Keratinocyte (primary cell): ENCODE measurements around the gene LZTR1. TPM values are rescaled to one million over a fixed set of nuclear protein-coding genes. Genes with fewer than 3 reads are reported as not detected.

Experiments
- DNase-seq: peaks from one replicate; pipeline ENCODE4 v3.0.0-alpha.2; 2011; ENCODE audit warnings: low read depth, missing footprints, low spot score
- FAIRE-seq: peaks from 2 replicates; lab custom pipeline; 2011; peaks lifted over from hg19 to GRCh38; lab: Jason Lieb, UNC
- H2AFZ ChIP-seq: 2 replicates; pipeline ENCODE4 v1.6.0; 2012; ENCODE audit warnings: low read length, control low read depth, inconsistent platforms; ENCODE audit not compliant: control insufficient read depth
- H3K27ac ChIP-seq: 2 replicates; pipeline ENCODE4 v1.5.1; 2011; ENCODE audit warnings: low read length; ENCODE audit not compliant: control insufficient read depth, insufficient read depth
- H3K27me3 ChIP-seq: 3 replicates; pipeline ENCODE4 v1.6.0; 2011; ENCODE audit warnings: low read length; ENCODE audit not compliant: control insufficient read depth, insufficient read depth; ENCODE audit errors: extremely low read depth
- H3K36me3 ChIP-seq, 2 experiments: 2 replicates in 1 of 2; 3 replicates in 1 of 2; pipeline ENCODE4 v1.5.1; 2011; ENCODE audit warnings: low read length in 2 of 2, mild to moderate bottlenecking in 1 of 2; ENCODE audit not compliant: control insufficient read depth in 2 of 2, insufficient read depth in 2 of 2; ENCODE audit errors: extremely low read depth in 1 of 2
- H3K4me1 ChIP-seq: 3 replicates; pipeline ENCODE4 v1.5.1; 2011; ENCODE audit warnings: low read length; ENCODE audit not compliant: control insufficient read depth, insufficient read depth; ENCODE audit errors: extremely low read depth
- H3K4me2 ChIP-seq: 3 replicates; pipeline ENCODE4 v1.6.0; 2011; ENCODE audit warnings: low read depth, low read length; ENCODE audit not compliant: control insufficient read depth, insufficient read depth; ENCODE audit errors: extremely low read depth
- H3K4me3 ChIP-seq, 3 experiments: fragments of 200-600 bp in 1 of 3; sonication (generic) in 1 of 3; 2 replicates in 2 of 3; 3 replicates in 1 of 3; pipeline ENCODE4 v1.5.1; 2011 to 2016; ENCODE audit warnings: low read length in 3 of 3, mild to moderate bottlenecking in 3 of 3, control low read depth in 2 of 3, inconsistent platforms in 1 of 3, low read depth in 1 of 3, mixed read lengths in 1 of 3, mixed run types in 1 of 3, moderate library complexity in 1 of 3; ENCODE audit not compliant: control insufficient read depth in 2 of 3, insufficient read depth in 2 of 3; ENCODE audit errors: extremely low read depth in 1 of 3
- H3K79me2 ChIP-seq: 2 replicates; pipeline ENCODE4 v1.6.0; 2012; ENCODE audit warnings: low read length; ENCODE audit not compliant: control insufficient read depth, insufficient read depth
- H3K9ac ChIP-seq: 3 replicates; pipeline ENCODE4 v1.6.0; 2011; ENCODE audit warnings: low read length; ENCODE audit not compliant: control insufficient read depth, insufficient read depth; ENCODE audit errors: extremely low read depth
- H3K9me1 ChIP-seq: 3 replicates; pipeline ENCODE4 v1.6.0; 2011; ENCODE audit warnings: low read length; ENCODE audit not compliant: control insufficient read depth, insufficient read depth; ENCODE audit errors: extremely low read depth
- H3K9me3 ChIP-seq: 2 replicates; pipeline ENCODE4 v1.5.1; 2012; ENCODE audit warnings: low read depth, low read length; ENCODE audit not compliant: control insufficient read depth
- H4K20me1 ChIP-seq: 3 replicates; pipeline ENCODE4 v1.6.0; 2011; ENCODE audit warnings: low read length; ENCODE audit not compliant: control insufficient read depth, insufficient read depth; ENCODE audit errors: extremely low read depth
- CTCF ChIP-seq, 3 experiments: IDR thresholded peaks in 1 of 3; conservative IDR thresholded peaks in 1 of 3; optimal IDR thresholded peaks in 1 of 3; 2 replicates in 2 of 3; 3 replicates in 1 of 3; pipeline versions ENCODE3 to v1.5.1; 2011; ENCODE audit warnings: low read length in 3 of 3, mild to moderate bottlenecking in 3 of 3, moderate library complexity in 2 of 3, control low read depth in 1 of 3, inconsistent platforms in 1 of 3; ENCODE audit not compliant: insufficient read depth in 2 of 3; ENCODE audit errors: extremely low read depth in 1 of 3
- EZH2 ChIP-seq: IDR thresholded peaks from one replicate; pipeline ENCODE4 v1.6.1; 2012; ENCODE audit warnings: inconsistent platforms, mild to moderate bottlenecking, low read length, moderate library complexity
- dilution Hi-C: fragments of 300-500 bp; cut with MboI; formaldehyde crosslinking; loops from one replicate; pipeline ENCODE4 v1.7.0; 2020; ENCODE audit warnings: low sequenced_read_pairs; ENCODE audit not compliant: extremely low pct_ligation_motif_present
- polyA plus RNA-seq, 5 experiments: library from polyadenylated mRNA; depleted of rRNA in 3 of 5; stranded (reverse) in 3 of 5; stranded (forward) in 1 of 5; unstranded in 1 of 5; fragments of >200 nt; gene quantifications; 1 replicate in 1 of 5; 2 replicates in 3 of 5; 3 replicates in 1 of 5; pipeline versions ENCODE4 v1.2.1 to v1.2.3, GENCODE V29; 2011 to 2012; ENCODE audit warnings: missing spikeins in 2 of 5, low read depth in 1 of 5, low replicate concordance in 1 of 5

LZTR1 gene
- polyA plus RNA-seq, 1 donor (not counting 4 experiments of a cell fraction or from before 2014, with no cell fraction given) = 37.0 TPM

- H3K27ac ChIP-seq = no peak overlapping the region
- H3K36me3 ChIP-seq = peaks cover 2 to 6% of the 10 kb centered on the region in 2 experiments
- peaks cover 21% of the 10 kb centered on the region for H3K79me2 ChIP-seq
- dilution Hi-C loops = no loop called here
- H3K4me2 ChIP-seq = peak overlapping the region; percentile 85
- peak overlapping the region; percentile 59 for H3K9ac ChIP-seq
- H3K27me3 ChIP-seq = no peaks in the 10 kb centered on the region
- no peaks in the 10 kb centered on the region for H4K20me1 ChIP-seq
- DNase-seq = peak; percentile 94
- H2AFZ ChIP-seq = peak overlapping the region; percentile 95
- H3K9me1 ChIP-seq = no peaks in the 10 kb centered on the region
- H3K9me3 ChIP-seq = peaks cover 7% of the 10 kb centered on the region
- peaks cover 29% of the 10 kb centered on the region for H3K4me1 ChIP-seq
- H3K4me3 ChIP-seq = peak overlapping the region in 1 of 3 experiments; percentile 66
- peak; percentile 61 for FAIRE-seq
- TF ChIP-seq EZH2 (no peak), CTCF (optimal IDR thresholded peaks at IDR 0.05 in 1 of 3, IDR thresholded peaks at IDR 0.05 in 1 of 3, conservative IDR thresholded peaks at IDR 0.05 in 1 of 3; ENCODE audit: extremely low read depth in 1 of 3, insufficient read depth in 2 of 3, low read length in 3 of 3) (no peak)
Measured at GRCh38 chr22:20979243-20979809, 2.8 kb upstream of the LZTR1 start.

GRCh38 chr22:20979940-20980453 is 2.1 kb upstream of the LZTR1 start:
- H3K4me1 ChIP-seq = peaks cover 29% of the 10 kb centered on the region
- peak overlapping the region; percentile 85 for H3K4me2 ChIP-seq
- peak overlapping the region; percentile 66 for H2AFZ ChIP-seq
- peak overlapping the region in 1 of 3 experiments; percentile 66 for H3K4me3 ChIP-seq
- no peak for DNase-seq
- peak overlapping the region; percentile 59 for H3K9ac ChIP-seq
- H4K20me1 ChIP-seq = no peaks in the 10 kb centered on the region
- TF ChIP-seq CTCF (optimal IDR thresholded peaks at IDR 0.05 in 1 of 3, IDR thresholded peaks at IDR 0.05 in 1 of 3, conservative IDR thresholded peaks at IDR 0.05 in 1 of 3; ENCODE audit: extremely low read depth in 1 of 3, insufficient read depth in 2 of 3, low read length in 3 of 3) = no peak
- no peak for TF ChIP-seq EZH2
- peaks cover 7% of the 10 kb centered on the region for H3K9me3 ChIP-seq
- FAIRE-seq = no peak
- no peak overlapping the region for H3K27ac ChIP-seq
- H3K27me3 ChIP-seq = no peaks in the 10 kb centered on the region
- peaks cover 4 to 6% of the 10 kb centered on the region in 2 experiments for H3K36me3 ChIP-seq
- H3K79me2 ChIP-seq = peaks cover 21% of the 10 kb centered on the region
- H3K9me1 ChIP-seq = no peaks in the 10 kb centered on the region
- dilution Hi-C loops = no loop called here
